Activated CD8-positive, alpha-beta memory T cell treated with anti-CD3 and anti-CD28 coated beads for 36 hours (primary cell): ENCODE data around the gene TSPAN10. TPM values are rescaled to one million over a fixed set of nuclear protein-coding genes. Genes with fewer than 3 reads are reported as not detected.
"Not testable (repeated sequence)": the region's sequence is repeated elsewhere in the genome, so short reads cannot be mapped to it uniquely, and the experiment has no call there.

ENCODE experiments used
- CTCF ChIA-PET: fragments of 350-600 bp; sonication (Branson Sonifier 250); formaldehyde crosslinking; loops from one replicate; lab custom pipeline; 2021; ENCODE audit warnings: antibody characterized with exemption; lab: Charles Lee
- POLR2A ChIA-PET: fragments of 350-600 bp; sonication (Branson Sonifier 250); formaldehyde crosslinking; loops from one replicate; lab custom pipeline; 2021; ENCODE audit warnings: antibody characterized with exemption; lab: Charles Lee
- total RNA-seq, 2 experiments: library from RNA; stranded (reverse); gene quantifications; one replicate each; pipeline ENCODE4 v1.2.3, GENCODE V29; 2021

The TSPAN10 gene
- total RNA-seq, 2 experiments from 2014 or later = 0.19 to 0.23 TPM

DNA sequence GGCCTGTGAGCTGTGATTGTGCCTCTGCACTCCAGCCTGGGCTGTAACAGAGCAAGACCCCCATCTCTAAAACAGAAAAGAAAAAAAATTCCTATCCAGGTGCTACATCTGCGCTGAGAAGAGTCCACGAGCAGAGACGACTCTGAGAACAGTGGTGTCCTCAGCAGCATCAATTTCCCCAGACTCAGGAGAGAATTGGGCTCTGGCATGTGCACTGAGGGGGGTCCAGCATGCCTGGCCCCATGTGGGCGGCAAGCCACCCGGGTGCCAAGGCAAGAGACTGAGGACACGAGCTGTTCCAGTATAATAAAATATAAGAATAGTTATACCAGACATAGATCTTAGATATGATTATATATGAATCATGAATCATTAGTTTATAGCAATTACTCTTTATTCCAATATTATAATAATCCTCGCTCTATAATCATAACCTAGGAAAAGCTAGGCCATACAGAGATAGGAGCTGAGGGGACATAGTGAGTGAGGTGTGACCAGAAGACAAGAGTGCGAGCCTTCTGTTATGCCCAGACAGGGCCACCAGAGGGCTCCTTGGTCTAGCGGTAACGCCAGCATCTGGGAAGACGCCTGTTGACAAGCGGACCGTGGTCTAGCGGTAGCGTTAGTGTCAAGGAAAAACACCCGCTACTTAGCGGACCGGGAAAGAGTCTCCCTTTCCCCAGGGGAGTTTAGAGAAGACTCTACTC lies 38.7 kb downstream of the TSPAN10 start:
- POLR2A ChIA-PET = not testable (repeated sequence)

DNA sequence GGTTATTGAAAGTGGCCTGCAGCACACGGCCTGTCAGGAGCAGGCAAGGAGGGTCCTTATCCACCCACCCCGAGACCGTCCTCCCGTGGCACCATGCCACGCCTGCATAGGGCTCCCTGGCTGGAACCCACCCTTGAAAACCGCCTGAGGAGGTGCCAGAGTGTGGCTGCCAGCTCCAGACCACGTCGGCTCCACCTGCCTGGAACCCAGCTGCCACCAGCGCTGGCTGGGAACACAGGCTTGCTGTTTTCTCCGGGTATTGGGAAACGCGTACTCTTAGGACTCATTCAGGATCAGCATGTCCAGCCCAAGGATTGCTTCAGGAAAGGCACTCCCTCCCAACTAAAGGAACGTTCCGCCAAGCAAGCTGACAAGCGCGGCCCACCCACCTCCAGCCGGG lies 39.9 kb downstream of the TSPAN10 start:
- ChIA-PET CTCF (no interaction called here), POLR2A (no interaction called here)

More for the DNA sequence above, 38.7 kb downstream of the TSPAN10 start:
- CTCF ChIA-PET = interaction anchor here (0.8 to 1.4 kb wide), 4 partner anchors 11 to 27 kb away, joined by 3 to 4 read pairs (median 3); partner anchors contain the start of gene MRPL12

DNA sequence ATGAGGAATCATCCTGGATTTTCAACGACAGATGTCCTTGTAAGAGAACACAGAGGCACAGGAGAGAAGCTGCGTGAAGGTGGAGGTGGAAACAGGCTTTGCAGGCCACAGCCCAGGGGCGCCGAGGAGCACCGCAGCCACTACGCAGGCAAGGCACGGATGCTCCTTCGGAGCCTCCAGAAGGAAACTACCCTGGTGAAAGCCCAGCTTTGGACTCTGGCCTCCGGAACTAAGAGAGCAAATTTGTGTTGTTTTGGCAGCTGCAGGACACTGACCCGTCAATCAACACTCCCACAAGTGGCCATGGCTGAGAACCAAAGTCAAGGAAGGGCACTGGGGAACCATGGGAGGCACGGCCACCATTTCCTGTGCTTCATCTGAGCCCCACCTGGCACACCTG lies 43.2 kb downstream of the TSPAN10 start:
- CTCF ChIA-PET = interaction anchor here (0.7 kb wide), 1 partner anchor 11 kb away, joined by 3 read pairs; no protein-coding TSS in a partner anchor
- POLR2A ChIA-PET = no interaction called here

DNA sequence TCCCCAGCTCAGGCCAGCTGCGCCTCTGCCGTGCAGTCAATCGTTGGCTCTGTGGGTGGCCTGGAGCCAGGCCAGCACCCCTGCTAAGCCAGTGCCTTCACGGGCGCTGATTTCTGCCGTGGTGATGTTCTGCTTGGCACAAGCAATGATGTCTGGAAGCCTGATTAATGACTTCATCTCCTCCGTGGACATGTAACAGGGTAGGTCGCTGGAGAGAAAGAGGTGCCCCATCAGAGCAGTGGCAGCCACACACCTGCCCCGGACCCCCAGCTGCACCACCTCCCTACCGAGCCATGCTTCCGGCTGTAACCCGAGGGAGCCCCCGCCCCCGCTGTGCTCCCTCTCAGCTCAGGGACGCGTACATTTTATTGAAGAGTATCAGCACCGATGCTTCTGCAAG lies 44.7 kb downstream of the TSPAN10 start:
- ChIA-PET CTCF (interaction anchor here (2.0 to 5.3 kb wide), 2 partner anchors 14 to 21 kb away, joined by 5 to 26 read pairs; partner anchors contain the start of gene MRPL12), POLR2A (no interaction called here)

DNA sequence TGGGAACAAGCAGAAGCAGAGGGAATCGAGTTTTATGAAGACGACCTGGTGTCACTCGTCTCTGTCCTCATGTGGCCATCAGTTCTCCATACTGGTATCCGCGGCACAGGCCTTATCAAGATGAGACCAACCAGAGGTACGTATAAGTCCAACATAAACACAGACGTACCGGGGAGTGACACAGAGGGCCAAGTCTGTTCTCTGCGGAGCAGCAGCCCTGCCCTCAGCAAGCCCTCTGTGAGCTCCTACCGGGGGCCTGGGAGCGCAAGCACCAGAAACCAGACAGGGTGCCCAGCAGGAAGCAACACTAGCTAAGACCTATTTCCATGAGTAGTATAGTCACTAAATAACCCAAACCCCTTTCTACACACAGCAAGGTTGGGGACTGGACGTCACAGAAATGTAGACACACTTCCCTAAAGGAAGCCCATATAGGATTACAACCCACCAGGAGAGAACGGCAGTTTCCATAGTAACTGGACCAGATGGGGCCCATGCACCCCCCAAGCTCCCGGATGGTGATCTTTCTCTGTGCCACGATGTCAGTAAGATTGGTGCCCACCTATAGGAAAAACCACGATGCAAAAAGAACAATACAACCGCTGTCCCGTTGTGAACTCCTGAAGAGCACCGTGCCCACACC lies 45.7 kb downstream of the TSPAN10 start:
- CTCF ChIA-PET = interaction anchor here (0.6 to 5.3 kb wide), 6 partner anchors 10 to 130 kb away, joined by 3 to 26 read pairs (median 4); partner anchors contain the start of genes FAAP100 and MRPL12
- POLR2A ChIA-PET = interaction anchor here (0.9 to 1.8 kb wide), 7 partner anchors 17 to 460 kb away, joined by 3 to 13 read pairs (median 5); partner anchors contain the start of genes CEP131 and MRPL12

DNA sequence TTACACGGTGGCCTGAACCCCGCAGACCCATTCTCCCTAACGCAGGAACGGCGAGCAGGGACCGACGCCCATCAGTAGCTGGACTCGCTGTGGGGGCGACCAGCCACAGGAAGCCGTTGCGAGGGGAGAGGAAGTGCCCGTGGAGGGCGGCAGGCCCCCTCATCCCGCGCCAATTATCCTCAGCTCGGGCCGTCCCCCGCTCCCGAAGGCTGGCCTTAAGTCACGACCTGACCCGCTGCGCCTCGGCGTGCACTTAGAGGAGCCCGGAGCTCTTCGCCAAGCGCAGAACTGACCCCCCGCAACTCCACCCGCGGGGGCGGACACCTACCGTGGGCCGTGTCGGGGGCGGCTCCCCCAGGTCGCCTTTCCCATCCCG lies 46.2 kb downstream of the TSPAN10 start:
- POLR2A ChIA-PET = interaction anchor here (0.6 to 1.8 kb wide), 10 partner anchors 13 to 460 kb away, joined by 3 to 13 read pairs (median 5); partner anchors contain the start of genes CCDC137, CEP131 and MRPL12
- CTCF ChIA-PET = interaction anchor here (1.1 to 5.3 kb wide), 5 partner anchors 11 to 131 kb away, joined by 3 to 26 read pairs (median 5); partner anchors contain the start of genes FAAP100 and MRPL12

DNA sequence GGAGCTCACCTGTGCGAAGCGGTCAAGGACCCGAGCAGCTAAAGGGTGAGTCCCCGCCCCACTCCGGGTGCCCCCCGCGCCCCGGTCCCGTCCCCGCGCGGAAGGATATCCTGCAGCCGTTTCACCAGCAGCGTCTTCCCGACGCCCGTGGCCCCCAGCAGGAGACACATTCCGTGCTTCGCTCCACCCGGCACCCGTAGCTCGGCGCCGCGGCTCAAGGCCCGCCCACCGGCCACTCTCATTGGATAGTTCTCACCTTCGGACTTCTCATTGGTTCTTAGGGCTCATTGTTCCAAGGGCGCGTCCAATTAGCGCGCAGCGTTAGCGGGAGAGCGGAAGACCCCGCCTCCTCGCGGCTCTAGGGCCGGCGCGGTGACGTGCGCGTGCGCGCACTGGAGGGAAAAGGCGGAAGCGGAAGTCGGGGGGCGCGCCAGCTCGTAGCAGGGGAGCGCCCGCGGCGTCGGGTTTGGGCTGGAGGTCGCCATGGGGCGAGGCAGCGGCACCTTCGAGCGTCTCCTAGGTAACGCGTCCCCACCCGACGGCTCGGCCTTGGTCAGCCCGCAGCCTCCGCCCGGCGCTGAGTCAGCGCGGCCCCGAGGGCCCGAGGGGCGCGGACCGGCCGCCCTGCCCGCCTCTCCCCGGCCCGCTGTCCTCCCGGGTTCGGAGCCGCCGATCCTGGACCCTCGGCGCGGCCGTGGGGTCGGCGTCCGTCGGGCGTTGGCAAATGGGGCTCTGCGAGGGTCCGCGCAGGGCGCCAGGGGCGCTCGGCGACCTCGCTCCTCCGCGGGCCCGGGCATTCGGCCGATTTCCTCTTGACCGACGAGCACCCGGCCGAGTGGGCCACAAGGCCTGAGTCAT lies 46.8 kb downstream of the TSPAN10 start, which contains the start of the genes ARL16 and HGS:
ARL16 (minus strand) TSS at position 214 of the 858 bp plus-strand sequence; CDS start at position 170, 44 bp downstream.
HGS (plus strand) TSS at position 428 of the 858 bp plus-strand sequence; CDS start at position 484, 56 bp downstream.
- ChIA-PET CTCF (interaction anchor here (0.9 to 5.3 kb wide), 8 partner anchors 10 to 131 kb away, joined by 3 to 26 read pairs (median 4); partner anchors contain the start of genes FAAP100 and MRPL12), POLR2A (interaction anchor here (0.6 to 1.8 kb wide), 14 partner anchors 9 to 461 kb away, joined by 3 to 13 read pairs (median 4); partner anchors contain the start of genes CCDC137, CEP131 and MRPL12)

DNA sequence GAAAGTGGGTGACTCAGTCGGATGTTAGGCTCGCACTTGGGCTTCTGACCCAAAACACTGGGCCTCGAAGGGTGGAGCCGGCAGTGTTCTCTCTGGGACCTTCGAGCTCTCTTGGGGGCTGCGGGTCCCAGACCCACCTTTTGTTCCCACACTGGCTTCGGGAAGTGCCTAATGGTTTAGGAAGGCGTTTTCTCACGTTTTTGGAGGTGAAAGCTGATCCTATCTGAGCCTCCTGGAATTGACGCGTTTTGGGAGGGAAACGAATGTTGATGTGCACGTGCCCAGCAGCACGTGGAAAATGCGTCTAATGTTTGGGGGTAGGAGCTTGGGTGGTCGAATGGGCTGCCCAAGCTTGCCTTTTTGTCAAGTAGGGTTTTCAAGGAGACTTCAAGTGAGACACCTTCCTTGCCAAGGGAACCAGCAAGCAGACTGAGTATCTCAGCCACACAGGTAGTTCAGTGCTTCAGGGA lies 47.5 kb downstream of the TSPAN10 start:
- CTCF ChIA-PET = interaction anchor here (0.9 to 5.3 kb wide), 6 partner anchors 9 to 19 kb away, joined by 3 to 26 read pairs (median 4); partner anchors contain the start of gene MRPL12
- POLR2A ChIA-PET = interaction anchor here (0.6 to 1.8 kb wide), 6 partner anchors 9 to 43 kb away, joined by 3 to 13 read pairs (median 4); partner anchors contain the start of gene MRPL12

DNA sequence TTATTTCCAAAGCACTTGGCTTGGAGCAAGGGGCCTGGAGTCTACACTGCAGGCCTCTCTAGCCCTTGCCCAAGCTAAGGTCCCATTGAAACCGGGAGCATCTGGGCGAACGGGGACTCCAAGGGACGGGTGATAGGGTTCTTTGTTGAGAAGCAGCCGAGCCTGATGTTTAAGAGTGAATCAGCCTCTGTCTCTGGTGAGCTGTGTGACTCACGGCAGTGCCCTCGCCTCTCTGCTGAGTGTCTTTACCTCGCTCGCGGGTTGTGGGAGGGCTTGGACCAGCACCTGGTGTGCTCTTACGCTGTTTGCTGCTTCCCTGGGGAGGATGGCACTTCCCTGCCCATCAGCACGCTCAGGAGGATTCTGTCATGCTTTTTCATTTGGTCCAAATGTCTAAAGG lies 48.1 kb downstream of the TSPAN10 start:
- ChIA-PET POLR2A (interaction anchor here (0.6 to 1.5 kb wide), 4 partner anchors 14 to 43 kb away, joined by 3 to 10 read pairs (median 4); no protein-coding TSS in a partner anchor), CTCF (interaction anchor here (1.1 to 5.3 kb wide), 4 partner anchors 11 to 18 kb away, joined by 3 to 26 read pairs (median 4); partner anchors contain the start of gene MRPL12)

DNA sequence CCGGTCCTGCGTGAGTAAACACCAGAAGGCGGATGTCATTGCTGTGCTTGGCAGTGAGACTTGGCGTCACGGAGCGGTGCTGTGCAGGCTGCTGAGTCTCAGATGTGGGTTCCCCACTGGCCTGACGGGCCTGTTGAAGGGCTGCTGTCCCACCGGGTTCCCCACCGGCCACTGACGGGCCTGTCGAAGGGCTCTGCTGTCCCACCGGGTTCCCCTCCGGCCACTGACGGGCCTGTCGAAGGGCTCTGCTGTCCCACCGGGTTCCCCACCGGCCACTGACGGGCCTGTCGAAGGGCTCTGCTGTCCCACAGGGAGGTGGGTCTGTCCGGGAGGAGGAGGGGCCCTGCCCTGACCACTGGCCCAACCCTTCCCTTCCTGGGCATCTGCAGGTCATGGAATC lies 49.6 kb downstream of the TSPAN10 start:
- ChIA-PET CTCF (no interaction called here), POLR2A (no interaction called here)

DNA sequence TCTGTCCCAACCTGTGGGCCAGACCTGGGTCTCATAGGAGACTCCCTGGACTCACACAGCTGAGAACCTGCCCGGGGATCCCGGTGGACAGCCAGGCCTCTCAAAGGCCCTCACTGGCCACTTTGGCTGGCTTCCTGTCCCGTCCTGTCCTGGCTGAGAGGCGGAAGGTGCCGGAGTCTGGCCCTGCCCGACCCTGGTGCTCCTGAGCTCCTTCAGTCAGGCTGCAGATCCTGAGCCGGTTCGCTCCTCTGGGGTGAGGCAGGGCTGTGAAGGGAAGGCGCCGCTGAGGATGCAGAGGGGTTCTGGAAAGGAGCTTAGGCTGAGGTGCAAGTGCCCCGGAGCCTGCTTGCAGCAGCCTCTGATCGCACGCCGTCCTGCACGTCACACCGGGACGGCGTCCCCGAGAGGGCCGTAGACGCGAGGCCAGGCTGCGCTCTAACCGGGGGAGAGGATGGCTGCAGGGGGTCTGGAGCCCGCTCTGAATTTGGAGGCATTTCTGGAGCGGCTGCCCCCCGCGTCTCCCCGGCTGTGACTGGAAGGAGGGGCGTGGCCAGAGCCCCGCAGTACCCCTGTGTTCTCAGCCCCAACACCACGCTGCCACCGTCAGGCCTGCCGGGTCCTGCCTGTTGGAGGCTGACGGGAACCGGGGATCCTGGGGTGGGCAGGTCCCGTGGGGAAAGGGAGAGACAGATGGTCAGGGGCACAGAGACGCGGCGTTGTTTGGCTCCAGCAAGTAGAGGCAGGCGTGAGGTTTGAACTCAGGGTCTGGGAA lies 51.0 kb downstream of the TSPAN10 start:
- POLR2A ChIA-PET = interaction anchor here (0.6 kb wide), 1 partner anchor 36 kb away, joined by 3 read pairs; no protein-coding TSS in a partner anchor
- CTCF ChIA-PET = no interaction called here

DNA sequence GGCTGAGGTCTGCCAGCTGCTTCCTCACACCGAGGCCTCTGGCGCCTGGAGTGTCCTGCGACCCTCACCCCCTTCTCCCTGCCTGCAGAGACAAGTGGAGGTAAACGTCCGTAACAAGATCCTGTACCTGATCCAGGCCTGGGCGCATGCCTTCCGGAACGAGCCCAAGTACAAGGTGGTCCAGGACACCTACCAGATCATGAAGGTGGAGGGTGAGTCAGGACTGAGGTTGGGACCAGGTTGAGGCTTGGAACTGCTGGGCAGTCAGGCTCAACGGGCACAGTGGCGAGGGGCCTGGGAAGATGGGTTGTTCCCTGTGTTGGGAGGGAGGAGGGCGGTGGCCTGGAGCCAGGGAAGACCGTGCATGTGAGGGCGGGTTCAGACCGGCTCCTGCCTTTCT lies 51.6 kb downstream of the TSPAN10 start:
- CTCF ChIA-PET = no interaction called here
- POLR2A ChIA-PET = no interaction called here

DNA sequence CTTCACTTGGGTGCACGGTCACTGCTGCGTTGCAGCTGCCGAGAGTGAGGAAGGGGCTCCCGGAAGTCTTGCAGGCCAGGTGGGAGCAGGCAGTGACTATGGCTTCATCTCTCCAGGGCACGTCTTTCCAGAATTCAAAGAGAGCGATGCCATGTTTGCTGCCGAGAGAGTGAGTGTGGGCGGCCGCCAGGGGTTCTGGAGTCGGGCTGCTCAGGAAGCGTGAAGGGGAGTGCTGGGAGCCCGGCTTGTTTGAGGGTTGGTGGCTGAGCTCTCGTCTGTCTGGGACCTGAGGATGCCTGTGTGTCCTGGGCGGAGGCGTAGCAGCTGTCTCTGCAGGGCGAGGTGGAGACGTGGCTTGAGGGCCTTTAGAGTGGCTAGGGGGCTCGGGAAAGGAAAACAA lies 53.1 kb downstream of the TSPAN10 start:
- CTCF ChIA-PET = interaction anchor here (1.6 kb wide), 1 partner anchor 14 kb away, joined by 4 read pairs; no protein-coding TSS in a partner anchor

DNA sequence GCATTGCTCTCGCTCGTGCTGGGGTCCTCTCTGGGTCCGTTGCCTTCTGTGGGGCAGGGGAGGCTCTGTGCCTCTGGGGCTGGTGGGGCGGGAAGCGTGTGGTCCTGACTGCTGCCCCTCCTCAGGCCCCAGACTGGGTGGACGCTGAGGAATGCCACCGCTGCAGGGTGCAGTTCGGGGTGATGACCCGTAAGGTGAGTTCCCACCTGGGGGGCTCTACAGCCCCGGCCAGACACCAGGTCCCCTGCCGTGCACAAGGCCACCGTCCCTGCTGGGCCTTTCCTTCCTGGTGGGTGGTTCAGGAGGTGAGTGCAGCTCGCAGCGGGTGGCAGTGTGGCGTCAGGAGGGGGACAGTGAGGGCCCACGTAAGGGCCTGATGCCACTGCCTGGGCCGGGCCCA lies 53.6 kb downstream of the TSPAN10 start:
- ChIA-PET CTCF (interaction anchor here (1.6 kb wide), 1 partner anchor 14 kb away, joined by 4 read pairs; no protein-coding TSS in a partner anchor), POLR2A (interaction anchor here (1.5 kb wide), 1 partner anchor 12 kb away, joined by 4 read pairs; no protein-coding TSS in a partner anchor)

More for the DNA sequence above, 53.1 kb downstream of the TSPAN10 start:
- POLR2A ChIA-PET = interaction anchor here (1.5 kb wide), 1 partner anchor 12 kb away, joined by 4 read pairs; no protein-coding TSS in a partner anchor

DNA sequence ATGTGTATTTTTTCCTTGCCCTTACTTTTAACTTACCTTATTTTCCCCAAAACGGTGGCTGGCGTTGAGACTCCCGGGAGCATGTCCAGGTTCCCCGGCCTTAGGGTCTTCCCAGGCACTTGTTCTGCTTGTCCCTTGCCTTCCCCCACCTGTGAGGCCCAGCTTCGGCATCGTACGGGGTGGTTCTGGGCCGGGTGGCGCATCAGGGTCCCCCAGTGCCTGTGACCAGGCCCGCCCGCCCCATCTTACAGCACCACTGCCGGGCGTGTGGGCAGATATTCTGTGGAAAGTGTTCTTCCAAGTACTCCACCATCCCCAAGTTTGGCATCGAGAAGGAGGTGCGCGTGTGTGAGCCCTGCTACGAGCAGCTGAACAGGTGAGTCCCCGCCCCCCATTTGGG lies 54.2 kb downstream of the TSPAN10 start:
- ChIA-PET POLR2A (no interaction called here), CTCF (interaction anchor here (1.6 kb wide), 1 partner anchor 13 kb away, joined by 4 read pairs; no protein-coding TSS in a partner anchor)

DNA sequence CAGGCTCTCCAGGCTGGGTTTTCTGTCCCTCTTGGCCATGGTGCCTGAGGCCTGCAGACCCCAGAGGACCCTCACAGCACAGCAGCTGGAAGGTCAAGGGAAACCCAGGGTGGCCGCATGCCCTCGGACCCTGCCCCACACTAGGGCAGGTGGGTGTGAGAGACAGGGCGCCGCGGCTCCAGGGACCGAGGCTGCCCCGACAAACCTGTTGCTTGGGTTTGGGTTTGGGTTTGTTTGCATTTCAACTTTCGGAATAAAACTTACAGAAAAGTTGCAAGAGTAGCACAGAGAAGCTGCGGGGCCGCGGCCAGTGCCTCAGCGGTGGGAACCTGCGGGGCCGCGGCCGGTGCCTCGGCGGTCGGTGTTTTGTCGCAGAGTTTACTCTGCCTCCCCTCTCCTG lies 54.6 kb downstream of the TSPAN10 start:
- ChIA-PET POLR2A (no interaction called here), CTCF (interaction anchor here (1.6 kb wide), 1 partner anchor 12 kb away, joined by 4 read pairs; no protein-coding TSS in a partner anchor)
